ENCODE measurements around the gene EXD2.
A peak's percentile ranks its signal among the peaks of the same experiment; 100 is the strongest.
"Not testable (repeated sequence)": the region's sequence is repeated elsewhere in the genome, so short reads cannot be mapped to it uniquely, and the experiment has no call there.

The EXD2 gene

DNA sequence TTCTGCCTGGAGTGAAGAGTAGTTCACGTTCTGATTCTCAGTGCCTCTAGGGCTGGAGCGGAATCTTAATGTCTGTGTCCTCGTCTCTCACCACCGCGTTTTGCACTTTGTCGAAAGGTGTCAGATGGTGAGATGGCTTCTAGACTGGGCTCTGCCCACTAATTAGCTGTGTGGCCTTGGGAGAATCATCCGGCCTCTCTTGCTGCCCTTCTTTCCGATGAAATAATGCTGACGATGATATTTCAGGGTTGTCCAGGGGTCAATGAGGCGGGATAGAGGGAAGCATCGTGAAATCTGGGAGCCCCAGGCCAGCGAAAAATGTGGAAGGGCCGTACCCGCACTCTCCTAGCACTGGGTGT, 67.8 kb downstream of the EXD2 start:
- no peak for DNase-seq

DNA sequence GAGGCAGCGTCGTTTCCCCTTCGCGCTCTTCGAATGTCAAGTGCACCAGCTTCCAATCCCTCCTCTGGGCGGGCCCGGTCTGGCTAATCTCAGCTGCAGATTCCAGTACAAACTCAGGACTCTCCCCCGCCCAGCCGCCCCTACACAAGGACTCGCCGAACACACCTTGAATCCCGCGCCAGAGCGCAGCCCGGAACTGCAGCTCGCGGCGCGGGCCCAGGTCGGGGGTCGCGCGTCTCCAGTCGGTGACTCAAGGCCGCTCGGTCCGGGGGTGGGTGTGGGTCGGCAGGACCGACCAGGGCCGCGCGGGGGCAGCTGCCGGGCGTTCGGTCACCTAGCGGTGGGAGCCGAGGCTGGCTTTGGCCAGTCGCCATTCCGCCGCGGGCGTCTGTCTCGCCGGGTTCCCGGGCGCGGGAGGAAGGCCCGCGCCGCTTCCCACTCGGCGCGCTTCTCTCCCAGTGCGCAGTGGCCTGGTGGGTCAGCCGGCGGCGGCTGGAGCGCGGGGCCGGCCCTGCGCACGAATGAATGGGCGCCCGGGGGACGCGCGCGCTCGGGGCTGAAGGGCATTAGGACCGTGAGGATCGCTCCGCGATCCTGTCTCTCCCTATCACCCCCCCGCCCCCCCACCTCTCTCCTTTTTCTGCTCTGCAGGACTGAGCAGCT, 68.4 kb downstream of the EXD2 start, which contains the start of gene GALNT16:
GALNT16 (plus strand) TSS at position 632 of the 663 bp plus-strand sequence. CDS start 133 bp downstream, outside the sequence.
- peak; percentile 32 for DNase-seq

DNA sequence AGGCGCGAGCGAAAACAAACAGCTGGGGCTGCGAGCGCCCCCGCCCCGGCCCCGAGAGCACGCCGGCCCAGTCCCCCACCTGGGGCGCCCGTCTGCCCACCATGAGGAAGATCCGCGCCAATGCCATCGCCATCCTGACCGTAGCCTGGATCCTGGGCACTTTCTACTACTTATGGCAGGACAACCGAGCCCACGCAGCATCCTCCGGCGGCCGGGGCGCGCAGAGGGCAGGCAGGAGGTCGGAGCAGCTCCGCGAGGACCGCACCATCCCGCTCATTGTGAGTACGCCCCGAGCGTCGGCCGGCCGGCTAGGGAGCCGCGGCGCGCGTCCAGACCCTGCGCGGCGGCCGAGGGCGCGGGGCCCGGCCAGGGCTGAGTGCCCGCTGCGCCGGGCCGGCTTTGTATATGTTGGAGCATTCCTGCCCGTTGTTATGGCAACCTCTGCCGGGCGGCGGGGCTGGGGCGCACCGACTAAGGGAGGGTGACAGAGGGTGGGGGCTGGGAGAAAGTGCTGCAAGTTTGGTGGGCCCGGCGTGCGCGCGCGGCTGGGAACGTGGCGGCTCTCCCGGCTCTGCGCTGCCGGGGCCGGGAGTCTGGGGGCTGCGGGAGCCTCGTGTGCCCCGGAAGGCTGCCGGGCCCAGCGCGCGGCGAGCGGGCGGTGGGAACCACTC, 69.0 kb downstream of the EXD2 start:
- DNase-seq = peak; percentile 32

DNA sequence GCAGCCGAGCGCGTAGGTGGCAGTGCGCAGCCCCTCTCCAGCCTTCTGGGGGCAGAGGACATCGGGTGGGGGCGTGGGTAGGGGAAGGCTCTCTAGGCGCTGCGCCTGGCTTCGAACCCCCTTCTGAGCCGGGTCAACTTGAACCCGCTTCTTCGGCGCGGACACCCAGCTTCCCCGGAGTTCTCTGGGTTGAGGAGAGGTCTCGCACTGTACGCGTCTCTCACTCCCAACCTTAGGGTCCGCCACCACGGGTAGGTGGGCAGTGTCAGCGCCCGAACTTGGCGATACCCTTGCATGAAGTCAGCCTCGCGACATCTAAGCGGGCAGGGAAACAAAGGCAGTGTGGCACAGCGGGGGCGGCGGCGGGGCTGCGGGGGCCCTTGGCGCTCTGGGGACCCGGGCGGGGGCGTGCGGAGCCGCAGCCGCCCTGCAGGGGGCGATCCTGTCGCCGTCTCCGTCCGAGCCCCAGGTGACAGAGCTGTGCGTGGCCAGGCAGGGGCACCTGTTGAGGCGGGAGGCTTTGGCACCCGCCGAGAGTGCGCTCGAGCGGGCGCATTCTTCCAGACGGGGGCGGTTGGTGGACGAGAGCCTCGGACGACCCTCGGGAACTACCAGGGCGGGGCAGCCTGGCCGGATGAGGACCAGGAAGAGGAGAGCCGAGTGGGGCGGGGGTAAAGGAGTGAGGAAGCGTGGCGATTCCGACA, 69.7 kb downstream of the EXD2 start:
- peak; percentile 20 for DNase-seq

DNA sequence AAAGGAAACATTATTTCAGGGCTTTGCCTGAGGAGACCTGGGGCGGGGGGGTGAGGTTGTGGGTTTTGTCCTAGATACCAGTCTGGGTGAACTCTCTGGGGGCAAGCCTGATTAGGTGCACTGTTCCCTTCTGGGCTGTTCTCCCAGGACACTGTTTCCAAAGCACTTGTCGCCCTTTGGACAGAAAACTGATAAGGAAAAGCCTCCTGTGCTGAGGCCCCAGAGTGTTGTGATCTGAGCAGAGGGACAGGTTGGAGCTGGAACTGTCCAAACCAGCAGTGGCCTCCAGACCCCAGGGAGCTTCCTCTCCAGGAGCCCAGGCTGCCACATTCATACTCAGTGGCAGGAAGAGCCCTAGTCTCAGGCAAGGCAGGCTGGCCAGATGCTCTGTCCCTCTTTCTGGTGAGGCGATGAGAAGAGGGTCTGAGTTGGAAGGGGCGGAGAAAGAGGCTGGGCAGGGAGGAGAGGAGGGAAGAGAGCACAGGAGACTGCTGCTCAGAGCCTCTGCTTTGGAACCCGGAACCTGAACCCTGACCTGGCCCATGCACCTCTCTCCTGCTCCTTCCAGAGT, 70.5 kb downstream of the EXD2 start:
- DNase-seq = no peak

DNA sequence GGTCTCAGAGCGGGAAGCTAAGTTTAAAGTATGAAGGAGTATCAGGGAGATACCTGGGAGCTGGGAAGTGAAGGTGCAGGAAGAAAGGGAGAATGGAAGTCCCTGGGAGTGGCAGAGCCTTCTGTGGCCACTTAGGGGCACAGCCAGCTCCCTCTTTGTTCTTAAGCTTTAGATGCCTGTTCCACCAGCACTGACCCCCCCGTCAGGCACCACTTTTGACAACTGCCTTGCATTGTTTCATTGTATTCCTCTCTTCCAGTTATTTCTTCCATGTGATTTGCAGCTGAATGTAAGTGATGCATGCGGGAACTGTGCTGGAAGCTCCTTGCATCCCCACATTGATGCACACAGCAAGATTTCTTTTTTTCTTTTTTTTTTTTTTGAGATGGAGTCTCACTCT, 71.2 kb downstream of the EXD2 start:
- no peak for DNase-seq

DNA sequence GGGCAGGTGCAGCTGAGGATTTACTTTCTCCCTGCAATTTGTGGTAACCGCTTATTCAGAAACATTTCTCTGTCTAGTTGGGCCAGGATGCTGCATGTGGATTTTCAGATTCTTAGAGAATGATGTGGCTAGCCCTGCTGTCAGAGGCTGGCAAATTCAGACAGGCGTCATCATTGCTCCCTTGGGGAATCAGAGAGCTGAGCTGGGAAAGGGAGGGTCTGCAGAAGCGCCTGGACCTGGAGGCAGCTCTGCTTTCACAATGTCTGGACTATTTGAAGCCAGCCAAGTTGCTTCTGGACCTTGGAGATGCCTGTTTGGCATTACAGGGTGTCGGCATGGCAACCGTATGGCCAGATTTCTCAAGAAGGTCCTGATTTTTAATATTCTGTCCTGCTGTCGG, 72.1 kb downstream of the EXD2 start:
- DNase-seq = no peak

DNA sequence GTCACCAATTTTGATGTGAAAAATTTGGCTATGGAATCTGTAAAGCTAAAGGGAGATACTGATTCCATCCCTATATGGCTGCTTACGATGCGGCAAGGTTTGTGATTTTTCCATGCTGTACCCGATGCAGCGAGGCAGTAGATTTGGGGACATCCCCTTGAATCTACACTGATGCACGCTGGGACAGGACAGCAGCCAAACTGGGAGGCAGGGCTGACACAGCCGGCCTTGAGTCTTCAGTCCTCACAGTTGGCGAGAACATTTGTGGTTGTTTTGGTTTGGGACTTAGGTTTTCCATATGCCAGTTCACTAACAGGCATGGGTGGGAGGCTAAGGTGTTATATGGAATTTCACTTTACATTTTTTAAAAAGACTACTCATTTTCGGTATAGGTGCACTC, 72.5 kb downstream of the EXD2 start:
- DNase-seq = no peak

DNA sequence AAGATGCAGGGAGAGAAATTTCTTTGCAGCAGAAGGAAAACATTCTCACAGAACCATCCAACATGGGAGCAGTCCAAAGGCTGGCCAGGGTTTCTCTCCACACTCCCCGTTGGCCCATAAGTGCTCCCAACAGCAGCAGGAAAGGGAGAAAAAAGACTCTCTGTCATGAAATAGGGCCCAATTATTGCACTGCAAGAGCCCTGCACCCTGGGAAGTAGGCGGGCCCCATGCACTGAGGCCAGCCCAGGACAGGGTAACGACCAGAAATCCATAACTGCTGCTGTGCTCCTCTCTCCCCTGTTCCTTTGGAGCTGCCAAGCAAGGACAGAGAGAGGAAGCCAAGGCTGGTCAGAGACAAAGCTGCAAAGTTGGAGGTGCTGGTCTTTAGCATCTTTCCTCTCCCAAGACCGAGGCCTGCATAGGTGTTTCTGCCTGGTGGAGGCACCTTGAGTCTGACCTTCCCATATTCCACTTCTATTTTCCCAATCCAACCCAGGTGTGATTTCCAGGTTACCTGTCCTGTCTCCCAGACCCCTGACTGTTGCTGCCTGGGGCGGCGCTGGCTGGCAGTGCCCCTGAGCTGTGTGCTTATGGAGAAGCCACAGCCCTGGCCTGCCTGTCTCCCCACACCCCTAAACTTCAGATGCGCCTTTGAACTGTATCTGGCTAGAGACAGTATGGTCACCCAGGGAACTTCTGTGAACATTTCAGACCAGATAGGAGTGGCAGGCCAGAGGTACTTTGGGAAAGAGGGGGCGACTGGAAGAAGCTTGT, 75.5 kb downstream of the EXD2 start:
- no peak for DNase-seq

DNA sequence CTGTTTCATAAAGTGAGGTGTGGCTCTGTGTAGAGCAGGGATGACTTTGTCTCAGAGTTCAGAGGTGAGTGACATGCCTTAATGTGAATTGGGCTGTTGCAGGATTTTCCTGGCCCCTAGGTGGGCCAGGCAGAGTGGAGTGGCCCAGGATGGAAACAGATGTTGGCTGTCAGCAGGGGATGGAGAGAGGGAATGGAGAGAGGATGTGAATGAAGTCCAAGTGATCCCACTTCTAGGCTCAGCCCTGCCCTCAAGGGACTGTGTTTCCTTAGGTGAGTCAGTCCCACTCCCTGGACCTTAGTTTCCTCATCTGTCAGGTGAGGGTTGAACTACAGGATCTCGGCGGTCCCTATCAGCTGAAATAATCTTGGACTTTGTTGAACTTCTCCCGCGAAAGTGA, 76.2 kb downstream of the EXD2 start:
- no peak for DNase-seq

DNA sequence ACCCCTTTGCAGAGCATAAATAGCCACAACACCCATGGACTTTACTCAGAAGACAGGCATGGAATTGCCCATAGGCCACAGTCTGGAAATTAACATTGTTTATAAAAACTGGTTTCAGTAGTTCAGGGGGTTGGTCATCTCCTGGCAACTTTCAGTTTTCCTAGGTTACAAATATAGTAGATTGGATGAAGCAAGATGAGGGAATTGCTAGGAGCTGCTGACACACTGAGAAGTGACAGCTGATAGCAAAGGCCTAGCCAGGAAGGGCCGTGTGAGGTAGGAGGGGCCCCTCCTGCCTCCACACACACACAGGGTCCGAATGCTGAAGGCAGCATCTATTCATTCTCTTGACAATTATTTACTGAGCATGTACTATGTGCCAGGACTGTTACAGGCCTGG, 76.9 kb downstream of the EXD2 start:
- DNase-seq = no peak

DNA sequence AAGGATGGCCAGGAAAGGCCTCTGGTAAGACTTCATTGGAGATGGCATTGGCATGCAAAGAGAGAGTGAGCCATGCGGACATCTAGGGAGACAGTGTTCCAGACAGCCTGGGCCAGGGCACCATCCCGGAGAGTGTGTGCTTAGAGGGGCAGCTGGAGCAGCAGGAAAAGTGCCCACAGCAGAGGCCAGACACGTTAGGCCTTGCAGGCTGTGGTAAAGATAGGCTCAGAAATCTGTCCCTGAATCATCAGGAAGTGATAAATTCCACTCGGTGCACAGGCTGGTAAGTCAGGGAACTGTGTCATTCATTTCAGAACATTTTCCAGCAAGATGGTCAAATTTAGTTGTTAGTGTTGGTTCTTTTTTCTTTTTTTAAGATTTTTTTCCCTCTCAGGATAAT, 77.5 kb downstream of the EXD2 start:
- no peak for DNase-seq

DNA sequence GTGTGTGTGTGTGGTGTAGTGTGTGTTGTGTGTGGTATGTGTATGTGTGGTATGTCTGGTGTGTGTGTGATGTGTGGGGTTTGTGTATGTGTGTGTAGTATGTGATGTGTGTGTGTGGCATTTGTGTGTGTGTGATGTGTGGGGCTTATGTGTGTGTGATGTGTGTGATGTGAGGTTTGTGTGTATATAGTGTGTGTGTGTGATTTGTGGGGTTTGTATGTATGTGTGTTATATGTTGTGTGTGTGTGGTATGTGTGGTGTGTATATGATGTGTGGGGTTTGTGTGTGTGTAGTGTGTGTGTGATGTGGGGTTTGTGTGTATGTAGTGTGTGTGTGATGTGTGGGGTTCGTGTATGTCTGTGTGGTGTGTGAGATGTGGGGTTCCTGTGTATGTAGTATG, 78.1 kb downstream of the EXD2 start:
- DNase-seq = no peak

DNA sequence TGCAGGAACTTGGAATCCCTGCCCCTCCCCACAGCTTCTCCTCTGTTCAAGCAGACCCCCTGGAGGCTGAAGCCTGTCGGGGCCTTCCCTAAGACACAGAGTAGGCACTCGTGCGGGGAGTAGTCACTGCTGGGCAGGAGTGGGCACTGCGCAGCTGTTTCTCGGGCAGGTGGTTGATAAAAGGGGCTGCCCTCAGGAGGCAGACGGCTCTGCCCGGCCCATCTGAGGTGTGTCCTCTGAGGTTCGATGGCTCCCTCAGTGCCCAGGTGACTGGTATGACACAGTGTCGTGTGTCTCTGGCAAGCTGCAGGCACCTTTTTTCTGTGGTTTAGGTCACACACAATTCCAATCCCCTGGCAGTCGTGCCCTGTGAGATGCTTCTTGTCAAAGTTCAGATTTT, 78.8 kb downstream of the EXD2 start:
- no peak for DNase-seq

DNA sequence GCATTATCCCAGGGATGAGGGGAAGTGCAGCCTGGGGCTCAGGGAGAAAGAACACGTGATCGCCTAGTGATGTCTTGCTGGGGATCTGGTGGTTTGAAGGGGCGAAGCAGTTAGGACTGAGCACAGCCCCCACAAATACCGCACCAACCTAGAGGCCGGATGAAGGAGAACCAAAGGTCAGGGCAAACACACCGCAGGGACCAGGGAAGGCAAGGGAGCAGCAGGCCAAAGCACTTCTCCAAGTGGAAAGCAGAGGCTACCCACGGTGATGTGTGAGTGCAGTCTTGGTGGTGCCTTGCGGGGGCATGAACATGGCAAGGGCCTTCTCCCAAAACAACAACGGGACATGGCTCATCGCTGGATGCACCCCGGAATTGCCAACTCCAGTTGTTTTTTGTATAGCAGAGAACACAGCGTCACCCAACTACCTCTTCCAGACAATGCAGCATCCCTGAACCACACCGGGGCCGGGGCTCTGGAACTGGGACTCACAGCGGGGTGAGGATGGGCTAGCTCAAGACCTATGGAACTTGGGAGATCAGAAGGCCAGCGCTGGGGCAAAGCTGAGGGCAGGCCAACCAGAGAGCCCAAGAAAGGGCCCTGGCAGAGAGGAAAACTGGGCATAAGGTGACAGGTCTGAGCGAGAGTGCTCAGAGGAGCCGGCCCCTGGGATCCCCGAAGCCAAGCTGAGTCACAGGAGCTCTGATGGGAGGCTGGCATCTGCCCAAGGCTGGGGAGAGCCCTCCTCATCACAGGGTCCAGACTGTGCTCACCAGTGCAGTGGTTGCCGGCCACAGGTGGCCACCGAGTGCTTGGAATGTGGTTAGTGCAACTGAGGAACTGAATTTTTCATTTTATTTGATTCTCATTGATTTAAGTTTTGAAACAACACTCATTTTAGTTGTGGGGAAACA, 79.8 kb downstream of the EXD2 start:
- DNase-seq = no peak

DNA sequence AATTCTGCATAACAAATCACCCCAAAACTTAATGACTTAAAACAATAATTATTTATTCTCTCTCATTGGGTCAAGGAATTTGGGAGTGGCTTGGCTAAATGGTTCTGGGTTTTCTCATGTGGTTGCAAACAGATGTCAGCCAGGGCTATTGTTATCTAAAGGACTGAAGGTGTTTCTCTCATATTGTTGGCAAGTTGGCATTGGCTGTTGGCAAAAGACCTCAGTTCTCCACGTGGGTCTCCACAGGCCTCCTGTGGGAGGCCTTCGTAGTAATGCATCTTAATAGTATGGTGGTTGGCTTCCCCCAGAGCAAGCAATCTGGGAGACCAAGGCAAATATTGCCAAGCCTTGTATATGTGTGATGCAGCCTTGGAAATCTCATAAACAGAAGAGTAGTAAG, 83.0 kb downstream of the EXD2 start:
- DNase-seq = no peak

DNA sequence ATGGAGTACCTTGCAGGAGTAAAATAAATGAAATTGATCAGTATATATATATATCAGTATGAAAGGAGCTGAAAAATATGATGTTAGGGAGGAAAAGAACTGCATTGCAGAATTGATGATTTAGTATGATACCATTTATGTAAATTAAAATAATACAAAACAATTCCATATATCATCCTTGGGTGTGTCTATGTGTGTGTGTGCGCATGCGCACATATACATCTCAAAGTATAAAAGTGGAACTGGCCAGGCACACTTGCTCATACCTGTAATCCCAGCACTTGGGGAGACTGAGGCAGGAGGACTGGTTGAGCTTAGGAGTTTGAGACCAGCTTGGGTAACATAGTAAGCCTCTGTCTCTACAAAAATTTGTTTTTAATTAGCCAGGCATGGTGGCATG, 84.0 kb downstream of the EXD2 start:
- no peak for DNase-seq

DNA sequence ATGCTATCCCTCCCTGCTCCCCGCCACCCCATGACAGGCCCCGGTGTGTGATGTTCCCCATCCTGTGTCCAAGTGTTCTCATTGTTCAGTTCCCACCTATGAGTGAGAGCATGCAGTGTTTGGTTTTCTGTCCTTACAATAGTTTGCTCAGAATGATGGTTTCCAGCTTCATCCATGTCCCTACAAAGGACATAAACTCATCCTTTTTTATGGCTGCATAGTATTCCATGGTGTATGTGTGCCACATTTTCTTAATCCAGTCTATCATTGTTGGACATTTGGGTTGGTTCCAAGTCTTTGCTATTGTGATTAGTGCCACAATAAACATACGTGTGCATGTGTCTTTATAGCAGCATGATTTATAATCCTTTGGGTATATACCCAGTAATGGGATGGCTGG, 86.1 kb downstream of the EXD2 start:
- DNase-seq = not testable (repeated sequence)

DNA sequence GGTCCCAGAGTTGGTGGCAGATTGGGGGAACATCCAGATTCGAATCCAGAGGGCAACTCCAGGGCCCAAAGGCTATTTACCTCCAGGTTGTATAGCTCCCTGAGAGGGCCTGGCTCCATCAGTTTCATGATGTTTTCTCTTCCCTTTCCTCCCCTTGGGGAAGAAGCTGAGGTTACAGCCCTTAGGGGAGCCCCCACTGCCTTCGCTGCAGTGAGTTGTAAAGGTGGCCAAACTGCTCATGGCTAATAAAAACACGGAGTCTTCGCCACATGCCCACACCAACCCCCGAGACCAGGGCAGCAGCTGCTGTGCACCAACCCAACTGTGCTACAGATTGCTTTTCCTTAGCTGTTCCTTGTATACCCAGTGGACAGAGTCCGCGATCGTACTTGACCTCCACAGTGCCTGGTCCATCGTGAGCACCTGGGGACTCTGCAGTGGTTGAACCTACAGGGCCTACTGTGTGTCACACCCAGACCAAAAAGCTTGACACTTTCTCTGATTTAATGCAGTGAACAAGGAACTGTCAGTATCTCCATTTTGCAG, 89.5 kb downstream of the EXD2 start:
- DNase-seq = no peak

DNA sequence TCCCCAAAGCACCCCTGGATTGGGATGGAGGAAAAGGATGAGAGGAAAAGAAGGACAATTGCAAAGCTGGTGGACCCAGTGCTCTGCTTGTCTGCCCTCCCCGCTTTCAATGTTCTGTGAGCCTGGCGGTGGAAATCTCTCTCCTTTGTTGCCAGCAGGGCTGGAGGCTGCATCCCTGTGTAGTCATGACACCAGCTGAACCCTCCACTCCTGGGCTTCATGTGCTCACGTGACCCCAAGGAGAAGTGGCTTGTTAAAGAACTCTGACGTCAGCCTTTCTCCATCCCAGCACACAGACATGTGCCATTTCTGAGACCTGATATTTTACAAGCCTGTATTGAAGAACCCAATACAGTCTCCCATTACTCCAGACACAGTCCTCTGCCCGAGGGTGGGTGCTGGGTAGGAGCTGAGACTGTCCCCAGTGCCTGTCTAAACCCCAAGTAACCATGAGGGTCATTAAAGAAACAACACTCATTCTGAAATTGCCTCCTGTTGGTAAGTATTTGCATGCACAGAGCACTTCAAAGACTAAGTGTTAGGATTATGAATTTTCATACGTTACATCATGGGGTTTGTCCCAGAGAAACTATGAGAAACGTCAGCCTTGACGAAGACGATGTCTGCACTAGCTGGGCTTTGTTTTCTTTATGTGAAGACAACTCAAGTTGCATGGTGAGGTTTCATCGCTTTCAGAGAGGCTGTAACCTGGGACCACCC, 90.3 kb downstream of the EXD2 start:
- peak; percentile 50 for DNase-seq

DNA sequence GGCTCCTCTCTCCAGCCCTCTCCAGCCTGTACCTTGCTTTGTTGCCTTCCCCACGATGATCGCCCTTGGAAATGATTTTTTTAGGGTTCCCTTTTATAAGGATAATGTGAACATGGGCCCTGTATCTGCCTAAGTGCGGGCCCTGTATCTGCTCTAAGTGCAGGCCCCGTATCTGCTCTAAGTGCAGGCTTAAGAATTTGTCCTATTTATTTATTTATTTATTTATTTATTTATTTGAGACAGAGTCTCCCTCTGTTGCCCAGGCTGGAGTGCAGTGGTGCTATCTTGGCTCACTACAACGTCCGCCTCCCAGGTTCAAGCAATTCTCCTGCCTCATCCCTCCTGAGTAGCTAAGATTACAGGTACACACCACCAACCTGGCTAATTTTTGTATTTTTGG, 91.2 kb downstream of the EXD2 start:
- no peak for DNase-seq
